ENCODE data around the gene CDKAL1. TPM values are rescaled to one million over a fixed set of nuclear protein-coding genes. Genes with fewer than 3 reads are reported as not detected.

Gene CDKAL1
- total and polyA plus RNA-seq, 10 of the 15 experiments (the other 5 are each of a cell fraction or from before 2014, with no cell fraction given): 10.7 to 26.9 (median 17.3) TPM

GRCh38 chr6:20900389-20901160 is 366.3 kb downstream of the CDKAL1 start (continued):
- TF ChIP-seq BCL11A (IDR thresholded peaks at IDR 0.05; ENCODE audit: low read depth, low read length): peak; percentile 90; the same call in 1 of the 2 replicates
- 0 out of 2 replicates have a peak, but pooled peaks have one; percentile 45 for TF ChIP-seq PML (IDR thresholded peaks at IDR 0.05; ENCODE audit: low read length)
- TF ChIP-seq TCF12 (IDR thresholded peaks at IDR 0.05; ENCODE audit: low read depth, low read length): peak; percentile 95
- 0 out of 2 replicates have a peak, but pooled peaks have one; percentile 38 for TF ChIP-seq ATF7 (IDR thresholded peaks at IDR 0.05; ENCODE audit: low read depth)
- TF ChIP-seq MTA2 (IDR thresholded peaks at IDR 0.05; ENCODE audit: low read depth): peak; percentile 62
- 0 out of 2 replicates have a peak, but pooled peaks have one; percentile 43 for TF ChIP-seq GABPA (IDR thresholded peaks at IDR 0.05; ENCODE audit: low read depth)
- TF ChIP-seq ETV6 (conservative IDR thresholded peaks at IDR 0.05 in 1 of 2, IDR thresholded peaks at IDR 0.05 in 1 of 2; ENCODE audit: borderline replicate concordance in 1 of 2, low read depth in 1 of 2): peak in 1 of 2 experiments; percentile 71; a peak in 1 of 4 replicates
- TF ChIP-seq USF2 (IDR thresholded peaks at IDR 0.05; ENCODE audit: borderline replicate concordance, low read depth, low read length): peak; percentile 16; the same call in 1 of the 2 replicates
- TF ChIP-seq RUNX3 (IDR thresholded peaks at IDR 0.05; ENCODE audit: low read length): peak; percentile 51
- TF ChIP-seq POU2F2 (IDR thresholded peaks at IDR 0.05; ENCODE audit: borderline replicate concordance, low read depth, low read length): peak; percentile 84; the same call in 2 of the 3 replicates
- no peak for TF ChIP-seq NR2F1 (conservative IDR thresholded peaks at IDR 0.05)
- TF ChIP-seq EP300 (IDR thresholded peaks at IDR 0.05; ENCODE audit: borderline replicate concordance in 1 of 2, control insufficient read depth in 1 of 2, low read depth in 2 of 2, low read length in 2 of 2): peak; percentile 42 to 71; a peak in 3 of 4 replicates
- TF ChIP-seq TCF3 (IDR thresholded peaks at IDR 0.05; ENCODE audit: borderline replicate concordance, insufficient read depth, low read depth, low read length): peak; percentile 94; the same call in 1 of the 2 replicates
- TF ChIP-seq YY1 (IDR thresholded peaks at IDR 0.05; ENCODE audit: low read depth, low read length): no peak
- peak; percentile 97 for TF ChIP-seq JUNB (IDR thresholded peaks at IDR 0.05)
- peak; percentile 90 for TF ChIP-seq FOXM1 (IDR thresholded peaks at IDR 0.05; ENCODE audit: low read depth, low read length)
- peak; percentile 57 for TF ChIP-seq RAD51 (IDR thresholded peaks at IDR 0.05)
- TF ChIP-seq MTA3 (IDR thresholded peaks at IDR 0.05; ENCODE audit: borderline replicate concordance, low read length): peak; percentile 18; the same call in 1 of the 2 replicates
- peak; percentile 77 for TF ChIP-seq CREM (IDR thresholded peaks at IDR 0.05; ENCODE audit: low read depth)
- peak; percentile 69 for TF ChIP-seq PKNOX1 (IDR thresholded peaks at IDR 0.05)
- no peak for TF ChIP-seq YBX1 (IDR thresholded peaks at IDR 0.05)
- TF ChIP-seq DPF2 (IDR thresholded peaks at IDR 0.05): 0 out of 2 replicates have a peak, but pooled peaks have one; percentile 39
- TF ChIP-seq IKZF2 (IDR thresholded peaks at IDR 0.05): peak; percentile 15 to 59; a peak in 1 of 4 replicates
- peak; percentile 30; the same call in 1 of the 2 replicates for TF ChIP-seq CREB1 (IDR thresholded peaks at IDR 0.05; ENCODE audit: low read depth)
- peak; percentile 78; the same call in 1 of the 2 replicates for TF ChIP-seq ZBED1 (IDR thresholded peaks at IDR 0.05; ENCODE audit: borderline replicate concordance)
